Choroid plexus epithelial cell (primary cell): ENCODE data around the gene TMPRSS4.

Experiments
- DNase-seq: peaks from one replicate; pipeline ENCODE4 v3.0.0-alpha.2; 2010; ENCODE audit warnings: low read depth
- H3K4me3 ChIP-seq: 2 replicates; pipeline ENCODE4 v1.5.1; 2011; ENCODE audit warnings: low read depth, mild to moderate bottlenecking, control low read depth, low read length, moderate library complexity
- TF ChIP-seq, protein P1 (sequence below): conservative IDR thresholded peaks from 2 replicates; pipeline ENCODE4 v1.5.1; 2011; ENCODE audit warnings: low read depth, mild to moderate bottlenecking, control low read depth, inconsistent platforms, low read length, moderate library complexity

TMPRSS4 gene

DNA sequence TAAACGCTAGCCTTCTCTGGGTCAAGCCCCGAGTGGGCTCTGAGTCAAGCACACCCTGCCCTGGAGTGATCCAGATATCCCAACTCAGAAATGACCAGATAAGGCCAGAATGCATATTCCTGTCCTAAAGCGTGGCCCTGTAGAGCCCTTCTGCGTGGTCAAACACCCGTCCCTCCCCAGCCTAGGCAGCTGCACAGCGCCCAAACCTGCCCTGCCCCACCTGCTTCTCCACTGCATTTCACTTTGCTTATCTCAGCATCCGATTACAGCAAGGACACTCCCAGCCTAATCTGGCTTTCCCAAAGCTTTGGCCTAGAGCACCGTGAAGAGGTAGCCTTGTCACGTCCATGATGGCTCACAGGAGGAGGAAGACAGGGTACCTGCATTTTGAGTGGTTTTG, 11.9 kb upstream of the TMPRSS4 start:
- TF ChIP-seq, protein P1, sequence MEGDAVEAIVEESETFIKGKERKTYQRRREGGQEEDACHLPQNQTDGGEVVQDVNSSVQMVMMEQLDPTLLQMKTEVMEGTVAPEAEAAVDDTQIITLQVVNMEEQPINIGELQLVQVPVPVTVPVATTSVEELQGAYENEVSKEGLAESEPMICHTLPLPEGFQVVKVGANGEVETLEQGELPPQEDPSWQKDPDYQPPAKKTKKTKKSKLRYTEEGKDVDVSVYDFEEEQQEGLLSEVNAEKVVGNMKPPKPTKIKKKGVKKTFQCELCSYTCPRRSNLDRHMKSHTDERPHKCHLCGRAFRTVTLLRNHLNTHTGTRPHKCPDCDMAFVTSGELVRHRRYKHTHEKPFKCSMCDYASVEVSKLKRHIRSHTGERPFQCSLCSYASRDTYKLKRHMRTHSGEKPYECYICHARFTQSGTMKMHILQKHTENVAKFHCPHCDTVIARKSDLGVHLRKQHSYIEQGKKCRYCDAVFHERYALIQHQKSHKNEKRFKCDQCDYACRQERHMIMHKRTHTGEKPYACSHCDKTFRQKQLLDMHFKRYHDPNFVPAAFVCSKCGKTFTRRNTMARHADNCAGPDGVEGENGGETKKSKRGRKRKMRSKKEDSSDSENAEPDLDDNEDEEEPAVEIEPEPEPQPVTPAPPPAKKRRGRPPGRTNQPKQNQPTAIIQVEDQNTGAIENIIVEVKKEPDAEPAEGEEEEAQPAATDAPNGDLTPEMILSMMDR, result no peak
- no peak overlapping the region for H3K4me3 ChIP-seq
- DNase-seq, result no peak

DNA sequence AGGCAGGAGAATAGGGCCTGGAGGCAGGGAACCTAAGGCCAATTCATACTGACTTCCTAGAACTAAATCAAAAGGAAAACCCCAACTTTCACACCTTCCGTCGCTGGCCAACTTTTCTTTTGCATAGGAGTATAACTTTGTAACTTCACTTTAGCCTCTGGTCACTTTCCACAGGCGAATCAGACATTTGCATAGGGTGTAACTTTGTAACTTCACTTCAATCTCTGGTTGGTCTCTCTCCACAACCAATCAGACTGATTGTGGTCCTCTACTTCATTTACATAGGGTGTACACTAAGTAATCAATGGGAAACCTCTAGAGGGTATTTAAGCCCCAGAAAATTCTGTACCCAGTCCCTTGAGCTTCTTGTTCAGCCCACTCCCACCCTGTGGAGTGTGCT, 11.5 kb upstream of the TMPRSS4 start:
- TF ChIP-seq, protein P1, result no peak
- no peak overlapping the region for H3K4me3 ChIP-seq
- no peak for DNase-seq

DNA sequence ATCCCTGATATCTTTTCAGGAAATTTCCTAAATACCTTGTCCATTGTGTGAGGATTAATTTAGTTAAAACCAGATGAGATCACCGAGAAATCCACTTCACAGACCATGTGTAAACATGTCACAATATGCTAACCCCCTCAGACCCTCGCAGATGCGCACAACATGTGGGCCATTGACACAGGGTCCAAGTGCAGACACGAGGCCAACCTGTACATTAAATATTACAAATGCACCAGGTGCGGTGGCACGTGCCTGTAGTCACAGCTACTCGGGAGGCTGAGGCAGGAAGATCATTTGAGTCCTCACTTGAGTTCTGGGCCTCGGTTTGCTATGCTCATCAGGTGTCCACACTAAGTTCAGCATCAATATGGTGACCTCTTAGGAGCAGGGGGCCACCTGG, 9.9 kb upstream of the TMPRSS4 start:
- DNase-seq, result no peak
- H3K4me3 ChIP-seq, result no peak overlapping the region
- TF ChIP-seq, protein P1, result no peak

DNA sequence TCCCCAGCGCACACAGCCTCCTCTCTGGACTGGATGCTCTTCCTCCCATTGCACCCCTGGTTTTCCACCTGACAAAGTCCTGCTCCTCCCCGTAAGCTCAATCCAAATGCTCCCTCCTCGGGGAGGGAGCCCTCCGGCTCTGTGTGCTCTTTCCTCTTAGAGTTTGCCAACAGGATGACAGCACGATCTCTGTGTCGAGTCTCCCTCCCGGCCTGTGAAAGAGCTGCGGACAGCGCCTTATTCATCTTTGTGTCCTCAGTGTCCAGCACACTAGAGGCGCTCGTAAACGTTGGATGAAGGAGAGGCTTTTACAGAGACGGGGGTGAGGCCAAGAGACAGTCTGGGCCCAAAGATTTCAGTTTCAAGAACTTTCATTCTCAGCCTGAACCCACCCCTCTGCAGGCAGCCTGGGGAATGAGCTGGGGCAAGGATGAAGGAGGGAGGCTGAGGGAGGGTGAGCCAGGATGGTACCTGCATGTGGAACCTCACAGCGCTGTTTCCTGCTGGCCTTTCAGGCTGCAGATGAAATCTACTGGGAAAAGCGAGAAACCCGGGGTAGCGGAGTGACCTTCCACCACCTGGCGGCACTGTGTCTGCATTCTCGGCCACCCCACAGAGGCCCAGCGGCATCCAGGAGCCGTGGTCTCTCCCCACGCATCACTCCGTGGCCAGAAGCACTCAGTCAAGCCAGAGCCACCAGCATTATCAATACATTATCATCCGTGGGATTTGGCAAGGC, 8.5 kb upstream of the TMPRSS4 start:
- TF ChIP-seq, protein P1, result no peak
- no peak overlapping the region for H3K4me3 ChIP-seq
- DNase-seq, result no peak

DNA sequence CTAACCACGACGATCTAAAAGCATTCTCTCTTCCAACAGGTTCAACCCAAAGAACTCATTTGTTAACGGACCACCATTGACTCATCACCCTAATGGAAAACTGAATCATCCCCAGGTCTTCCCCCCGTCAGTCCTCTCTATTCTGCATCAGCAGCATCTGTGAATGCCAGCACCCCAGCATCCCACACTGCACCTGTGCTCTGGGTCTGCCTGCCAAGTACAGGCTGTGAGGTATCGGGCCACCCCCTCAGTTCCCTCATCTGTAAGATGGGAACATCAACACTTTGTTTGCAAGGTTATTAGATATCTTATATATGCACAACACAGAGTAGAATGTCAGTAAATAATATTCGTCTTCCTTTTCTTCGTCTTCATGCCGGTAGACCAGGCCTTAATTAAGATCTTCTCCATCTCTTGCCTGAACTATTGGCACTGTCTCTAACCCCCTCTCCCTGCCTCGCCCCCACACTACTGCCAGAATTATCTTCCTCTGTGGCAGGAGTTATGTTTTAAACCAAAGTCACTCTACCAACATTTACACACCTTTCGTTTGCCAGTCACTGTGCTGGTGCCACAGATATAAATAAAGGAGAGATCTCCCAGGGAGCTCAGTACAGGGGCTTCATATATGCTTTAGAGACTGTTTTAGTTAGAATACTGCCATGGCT, 7.8 kb upstream of the TMPRSS4 start:
- no peak overlapping the region for H3K4me3 ChIP-seq
- TF ChIP-seq, protein P1, result no peak
- no peak for DNase-seq

DNA sequence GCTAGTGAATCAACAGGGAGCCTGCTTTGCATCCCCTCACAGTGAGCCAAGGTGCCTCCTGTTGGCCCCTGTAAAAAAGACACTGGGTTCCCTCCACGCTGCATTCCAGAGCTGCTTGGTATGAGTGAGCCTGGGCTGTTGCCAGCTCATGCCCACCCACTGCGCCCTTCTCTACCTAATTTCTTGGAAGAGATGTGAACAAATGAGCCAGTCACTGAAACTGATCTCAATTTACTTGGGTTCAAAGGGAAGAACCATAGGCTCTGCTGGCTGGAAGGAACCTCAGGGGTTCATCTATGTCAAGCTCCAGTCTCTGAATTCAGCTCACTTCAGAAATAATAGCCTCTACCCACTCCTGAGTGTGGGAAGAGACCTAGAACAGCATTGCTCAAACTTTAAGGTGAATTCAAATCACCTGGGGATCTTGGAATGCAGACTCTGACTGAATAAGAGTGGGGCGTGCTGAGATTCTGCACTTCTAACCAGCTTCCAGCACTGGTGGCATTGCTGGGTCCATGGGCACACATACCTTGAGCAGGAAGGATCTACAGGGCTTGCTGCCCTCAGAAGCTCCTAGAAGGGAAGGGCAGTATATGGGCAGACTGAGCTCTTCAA, 5.4 kb upstream of the TMPRSS4 start:
- DNase-seq, result no peak
- TF ChIP-seq, protein P1, result no peak
- no peak overlapping the region for H3K4me3 ChIP-seq
